ENCODE results near the gene ZNF41.
"Not testable (repeated sequence)": the region's sequence is repeated elsewhere in the genome, so short reads cannot be mapped to it uniquely, and the experiment has no call there.

The ZNF41 gene
- 13.8 to 40.6 reads per million in 2 donors for total RNA-seq

- DNase-seq: peak; percentile 62
Measured at GRCh38 chrX:47482512-47483305, at the start of gene ZNF41. Gene ZNF41, minus strand, starts transcription at chrX:47483222. Its CDS starts 15,741 bp downstream, at chrX:47467481.

- DNase-seq: no peak
Measured at GRCh38 chrX:47530049-47530448, 47.0 kb upstream of the ZNF41 start.

GRCh38 chrX:47529548-47529947, 46.5 kb upstream of the ZNF41 start:
- DNase-seq: no peak

- DNase-seq: no peak
Measured at GRCh38 chrX:47523713-47524166, 40.7 kb upstream of the ZNF41 start.

GRCh38 chrX:47523297-47523696, 40.3 kb upstream of the ZNF41 start:
- DNase-seq: peak; percentile 77

GRCh38 chrX:47518144-47518543, 35.1 kb upstream of the ZNF41 start:
- DNase-seq: no peak

GRCh38 chrX:47515941-47516665, 33.1 kb upstream of the ZNF41 start:
- no peak for DNase-seq

GRCh38 chrX:47514533-47515235, 31.7 kb upstream of the ZNF41 start:
- no peak for DNase-seq

- DNase-seq: not testable (repeated sequence)
Measured at GRCh38 chrX:47513034-47513965, 30.3 kb upstream of the ZNF41 start.

- not testable (repeated sequence) for DNase-seq
Measured at GRCh38 chrX:47512383-47512782, 29.4 kb upstream of the ZNF41 start.

- DNase-seq: no peak
Measured at GRCh38 chrX:47507153-47507867, 24.3 kb upstream of the ZNF41 start.

GRCh38 chrX:47503151-47503550, 20.1 kb upstream of the ZNF41 start:
- DNase-seq: no peak

- no peak for DNase-seq
Measured at GRCh38 chrX:47502316-47503125, 19.5 kb upstream of the ZNF41 start.

- no peak for DNase-seq
Measured at GRCh38 chrX:47501226-47502074, 18.4 kb upstream of the ZNF41 start.

- no peak for DNase-seq
Measured at GRCh38 chrX:47500554-47500953, 17.5 kb upstream of the ZNF41 start.

GRCh38 chrX:47499293-47499692, 16.3 kb upstream of the ZNF41 start:
- DNase-seq: no peak

- no peak for DNase-seq
Measured at GRCh38 chrX:47498411-47498810, 15.4 kb upstream of the ZNF41 start.

GRCh38 chrX:47497271-47497888, 14.4 kb upstream of the ZNF41 start:
- DNase-seq: no peak

- not testable (repeated sequence) for DNase-seq
Measured at GRCh38 chrX:47492133-47492532, 9.1 kb upstream of the ZNF41 start.
